ENCODE measurements around the gene BSG.

DNA sequence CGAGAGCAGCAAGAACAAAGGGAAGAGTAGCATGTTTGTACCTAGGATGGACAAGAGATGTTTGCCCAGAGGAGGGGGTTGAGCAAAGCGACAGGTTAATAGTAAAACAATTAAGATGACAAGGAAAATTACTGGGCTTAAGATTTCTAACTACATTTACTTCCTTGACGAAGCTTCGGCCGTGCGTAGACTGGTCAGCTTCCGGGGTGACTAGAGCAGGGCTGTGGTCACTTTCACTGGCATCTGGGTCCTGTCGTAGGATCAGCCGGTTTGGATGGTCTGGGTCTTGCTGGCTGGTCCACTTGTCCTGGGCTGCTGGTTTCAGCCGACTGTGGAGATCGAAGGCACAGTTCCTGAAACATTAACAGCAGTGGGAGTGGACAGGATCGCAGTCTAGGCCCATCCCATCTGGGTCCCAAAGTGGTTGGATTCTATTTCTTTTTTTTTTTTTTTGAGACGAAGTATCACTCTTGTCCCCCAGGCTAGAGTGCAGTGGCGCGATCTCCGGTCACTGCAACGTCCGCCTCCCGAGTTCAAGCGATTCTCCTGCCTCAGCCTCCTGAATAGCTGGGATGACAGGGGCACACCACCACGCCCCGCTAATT is 5.0 kb upstream of the BSG start:
- TF ChIP-seq, protein P1, sequence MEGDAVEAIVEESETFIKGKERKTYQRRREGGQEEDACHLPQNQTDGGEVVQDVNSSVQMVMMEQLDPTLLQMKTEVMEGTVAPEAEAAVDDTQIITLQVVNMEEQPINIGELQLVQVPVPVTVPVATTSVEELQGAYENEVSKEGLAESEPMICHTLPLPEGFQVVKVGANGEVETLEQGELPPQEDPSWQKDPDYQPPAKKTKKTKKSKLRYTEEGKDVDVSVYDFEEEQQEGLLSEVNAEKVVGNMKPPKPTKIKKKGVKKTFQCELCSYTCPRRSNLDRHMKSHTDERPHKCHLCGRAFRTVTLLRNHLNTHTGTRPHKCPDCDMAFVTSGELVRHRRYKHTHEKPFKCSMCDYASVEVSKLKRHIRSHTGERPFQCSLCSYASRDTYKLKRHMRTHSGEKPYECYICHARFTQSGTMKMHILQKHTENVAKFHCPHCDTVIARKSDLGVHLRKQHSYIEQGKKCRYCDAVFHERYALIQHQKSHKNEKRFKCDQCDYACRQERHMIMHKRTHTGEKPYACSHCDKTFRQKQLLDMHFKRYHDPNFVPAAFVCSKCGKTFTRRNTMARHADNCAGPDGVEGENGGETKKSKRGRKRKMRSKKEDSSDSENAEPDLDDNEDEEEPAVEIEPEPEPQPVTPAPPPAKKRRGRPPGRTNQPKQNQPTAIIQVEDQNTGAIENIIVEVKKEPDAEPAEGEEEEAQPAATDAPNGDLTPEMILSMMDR (IDR thresholded peaks at IDR 0.05), result no peak
- TF ChIP-seq, protein P2, sequence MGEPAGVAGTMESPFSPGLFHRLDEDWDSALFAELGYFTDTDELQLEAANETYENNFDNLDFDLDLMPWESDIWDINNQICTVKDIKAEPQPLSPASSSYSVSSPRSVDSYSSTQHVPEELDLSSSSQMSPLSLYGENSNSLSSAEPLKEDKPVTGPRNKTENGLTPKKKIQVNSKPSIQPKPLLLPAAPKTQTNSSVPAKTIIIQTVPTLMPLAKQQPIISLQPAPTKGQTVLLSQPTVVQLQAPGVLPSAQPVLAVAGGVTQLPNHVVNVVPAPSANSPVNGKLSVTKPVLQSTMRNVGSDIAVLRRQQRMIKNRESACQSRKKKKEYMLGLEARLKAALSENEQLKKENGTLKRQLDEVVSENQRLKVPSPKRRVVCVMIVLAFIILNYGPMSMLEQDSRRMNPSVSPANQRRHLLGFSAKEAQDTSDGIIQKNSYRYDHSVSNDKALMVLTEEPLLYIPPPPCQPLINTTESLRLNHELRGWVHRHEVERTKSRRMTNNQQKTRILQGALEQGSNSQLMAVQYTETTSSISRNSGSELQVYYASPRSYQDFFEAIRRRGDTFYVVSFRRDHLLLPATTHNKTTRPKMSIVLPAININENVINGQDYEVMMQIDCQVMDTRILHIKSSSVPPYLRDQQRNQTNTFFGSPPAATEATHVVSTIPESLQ (CRISPR knock-in tag; IDR thresholded peaks at IDR 0.05), result no peak
- TF ChIP-seq, protein P3, sequence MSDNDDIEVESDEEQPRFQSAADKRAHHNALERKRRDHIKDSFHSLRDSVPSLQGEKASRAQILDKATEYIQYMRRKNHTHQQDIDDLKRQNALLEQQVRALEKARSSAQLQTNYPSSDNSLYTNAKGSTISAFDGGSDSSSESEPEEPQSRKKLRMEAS (CRISPR knock-in tag; IDR thresholded peaks at IDR 0.05), result no peak
- TF ChIP-seq, protein P4, sequence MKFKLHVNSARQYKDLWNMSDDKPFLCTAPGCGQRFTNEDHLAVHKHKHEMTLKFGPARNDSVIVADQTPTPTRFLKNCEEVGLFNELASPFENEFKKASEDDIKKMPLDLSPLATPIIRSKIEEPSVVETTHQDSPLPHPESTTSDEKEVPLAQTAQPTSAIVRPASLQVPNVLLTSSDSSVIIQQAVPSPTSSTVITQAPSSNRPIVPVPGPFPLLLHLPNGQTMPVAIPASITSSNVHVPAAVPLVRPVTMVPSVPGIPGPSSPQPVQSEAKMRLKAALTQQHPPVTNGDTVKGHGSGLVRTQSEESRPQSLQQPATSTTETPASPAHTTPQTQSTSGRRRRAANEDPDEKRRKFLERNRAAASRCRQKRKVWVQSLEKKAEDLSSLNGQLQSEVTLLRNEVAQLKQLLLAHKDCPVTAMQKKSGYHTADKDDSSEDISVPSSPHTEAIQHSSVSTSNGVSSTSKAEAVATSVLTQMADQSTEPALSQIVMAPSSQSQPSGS (CRISPR knock-in tag; IDR thresholded peaks at IDR 0.05; ENCODE audit: borderline replicate concordance, low read depth), result no peak
- TF ChIP-seq, protein P5, sequence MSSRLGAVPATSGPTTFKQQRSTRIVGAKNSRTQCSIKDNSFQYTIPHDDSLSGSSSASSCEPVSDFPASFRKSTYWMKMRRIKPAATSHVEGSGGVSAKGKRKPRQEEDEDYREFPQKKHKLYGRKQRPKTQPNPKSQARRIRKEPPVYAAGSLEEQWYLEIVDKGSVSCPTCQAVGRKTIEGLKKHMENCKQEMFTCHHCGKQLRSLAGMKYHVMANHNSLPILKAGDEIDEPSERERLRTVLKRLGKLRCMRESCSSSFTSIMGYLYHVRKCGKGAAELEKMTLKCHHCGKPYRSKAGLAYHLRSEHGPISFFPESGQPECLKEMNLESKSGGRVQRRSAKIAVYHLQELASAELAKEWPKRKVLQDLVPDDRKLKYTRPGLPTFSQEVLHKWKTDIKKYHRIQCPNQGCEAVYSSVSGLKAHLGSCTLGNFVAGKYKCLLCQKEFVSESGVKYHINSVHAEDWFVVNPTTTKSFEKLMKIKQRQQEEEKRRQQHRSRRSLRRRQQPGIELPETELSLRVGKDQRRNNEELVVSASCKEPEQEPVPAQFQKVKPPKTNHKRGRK (CRISPR knock-in tag; IDR thresholded peaks at IDR 0.05; ENCODE audit: borderline replicate concordance), result no peak
- TF ChIP-seq, protein P6, sequence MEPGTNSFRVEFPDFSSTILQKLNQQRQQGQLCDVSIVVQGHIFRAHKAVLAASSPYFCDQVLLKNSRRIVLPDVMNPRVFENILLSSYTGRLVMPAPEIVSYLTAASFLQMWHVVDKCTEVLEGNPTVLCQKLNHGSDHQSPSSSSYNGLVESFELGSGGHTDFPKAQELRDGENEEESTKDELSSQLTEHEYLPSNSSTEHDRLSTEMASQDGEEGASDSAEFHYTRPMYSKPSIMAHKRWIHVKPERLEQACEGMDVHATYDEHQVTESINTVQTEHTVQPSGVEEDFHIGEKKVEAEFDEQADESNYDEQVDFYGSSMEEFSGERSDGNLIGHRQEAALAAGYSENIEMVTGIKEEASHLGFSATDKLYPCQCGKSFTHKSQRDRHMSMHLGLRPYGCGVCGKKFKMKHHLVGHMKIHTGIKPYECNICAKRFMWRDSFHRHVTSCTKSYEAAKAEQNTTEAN (CRISPR knock-in tag; IDR thresholded peaks at IDR 0.05), result no peak
- TF ChIP-seq ATF1 (CRISPR knock-in tag; IDR thresholded peaks at IDR 0.05), result no peak
- TF ChIP-seq NR2C2 (CRISPR knock-in tag; IDR thresholded peaks at IDR 0.05), result no peak
- no peak for TF ChIP-seq TEAD4 (CRISPR knock-in tag; IDR thresholded peaks at IDR 0.05)
- no peak for TF ChIP-seq SMAD3 (CRISPR knock-in tag; IDR thresholded peaks at IDR 0.05; ENCODE audit: borderline replicate concordance)
- TF ChIP-seq, protein P7, sequence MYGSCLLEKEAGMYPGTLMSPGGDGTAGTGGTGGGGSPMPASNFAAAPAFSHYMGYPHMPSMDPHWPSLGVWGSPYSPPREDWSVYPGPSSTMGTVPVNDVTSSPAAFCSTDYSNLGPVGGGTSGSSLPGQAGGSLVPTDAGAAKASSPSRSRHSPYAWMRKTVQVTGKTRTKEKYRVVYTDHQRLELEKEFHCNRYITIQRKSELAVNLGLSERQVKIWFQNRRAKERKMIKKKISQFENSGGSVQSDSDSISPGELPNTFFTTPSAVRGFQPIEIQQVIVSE (CRISPR knock-in tag; IDR thresholded peaks at IDR 0.05; ENCODE audit: borderline replicate concordance), result no peak
- TF ChIP-seq, protein P8, sequence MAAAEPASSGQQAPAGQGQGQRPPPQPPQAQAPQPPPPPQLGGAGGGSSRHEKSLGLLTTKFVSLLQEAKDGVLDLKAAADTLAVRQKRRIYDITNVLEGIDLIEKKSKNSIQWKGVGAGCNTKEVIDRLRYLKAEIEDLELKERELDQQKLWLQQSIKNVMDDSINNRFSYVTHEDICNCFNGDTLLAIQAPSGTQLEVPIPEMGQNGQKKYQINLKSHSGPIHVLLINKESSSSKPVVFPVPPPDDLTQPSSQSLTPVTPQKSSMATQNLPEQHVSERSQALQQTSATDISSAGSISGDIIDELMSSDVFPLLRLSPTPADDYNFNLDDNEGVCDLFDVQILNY (CRISPR knock-in tag; IDR thresholded peaks at IDR 0.05), result no peak

Data from WTC11 (cell line).